NCI-H1048 (cell line): Measurements from ENCODE around the gene NBEA.

ENCODE experiments used
- DNase-seq: peaks from one replicate; lab custom pipeline; 2025; lab: John Stamatoyannopoulos, UW

Gene NBEA

DNA sequence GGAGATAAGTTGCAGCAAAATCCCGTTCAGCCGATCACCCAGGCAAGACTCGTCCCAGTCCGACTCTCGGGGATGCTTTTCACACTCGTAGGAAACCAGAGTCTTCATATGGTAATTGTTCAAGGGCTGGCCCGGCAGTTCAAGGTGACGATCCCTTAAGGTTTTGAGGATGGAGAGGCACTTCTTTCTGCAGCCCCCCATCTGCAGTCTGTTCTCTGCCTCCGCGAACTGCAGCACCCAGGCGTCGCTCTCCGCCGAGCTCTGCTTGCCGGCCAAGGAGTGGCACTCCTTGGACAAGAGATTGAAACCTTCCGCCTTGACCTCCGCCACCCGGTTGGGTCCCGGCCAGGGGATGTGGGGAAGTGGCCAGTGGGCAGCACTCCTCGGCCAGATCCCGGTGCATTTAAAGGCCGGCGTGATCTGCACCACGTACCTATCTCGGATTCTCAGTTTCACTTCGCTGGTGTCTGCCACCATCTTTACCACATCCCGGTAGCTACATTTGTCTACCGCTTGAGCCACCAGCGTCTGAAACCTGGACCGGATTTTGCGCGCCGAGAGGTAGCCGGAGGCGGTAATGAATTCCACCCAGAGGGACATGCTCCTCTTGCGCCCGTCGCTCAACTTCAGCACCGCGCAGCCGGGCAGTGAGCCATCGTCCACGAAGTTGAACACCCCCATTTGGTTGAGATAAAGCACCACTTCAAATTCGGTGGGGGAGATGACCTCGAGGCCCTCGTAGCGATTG is 533.3 kb downstream of the NBEA start:
- DNase-seq: no peak

DNA sequence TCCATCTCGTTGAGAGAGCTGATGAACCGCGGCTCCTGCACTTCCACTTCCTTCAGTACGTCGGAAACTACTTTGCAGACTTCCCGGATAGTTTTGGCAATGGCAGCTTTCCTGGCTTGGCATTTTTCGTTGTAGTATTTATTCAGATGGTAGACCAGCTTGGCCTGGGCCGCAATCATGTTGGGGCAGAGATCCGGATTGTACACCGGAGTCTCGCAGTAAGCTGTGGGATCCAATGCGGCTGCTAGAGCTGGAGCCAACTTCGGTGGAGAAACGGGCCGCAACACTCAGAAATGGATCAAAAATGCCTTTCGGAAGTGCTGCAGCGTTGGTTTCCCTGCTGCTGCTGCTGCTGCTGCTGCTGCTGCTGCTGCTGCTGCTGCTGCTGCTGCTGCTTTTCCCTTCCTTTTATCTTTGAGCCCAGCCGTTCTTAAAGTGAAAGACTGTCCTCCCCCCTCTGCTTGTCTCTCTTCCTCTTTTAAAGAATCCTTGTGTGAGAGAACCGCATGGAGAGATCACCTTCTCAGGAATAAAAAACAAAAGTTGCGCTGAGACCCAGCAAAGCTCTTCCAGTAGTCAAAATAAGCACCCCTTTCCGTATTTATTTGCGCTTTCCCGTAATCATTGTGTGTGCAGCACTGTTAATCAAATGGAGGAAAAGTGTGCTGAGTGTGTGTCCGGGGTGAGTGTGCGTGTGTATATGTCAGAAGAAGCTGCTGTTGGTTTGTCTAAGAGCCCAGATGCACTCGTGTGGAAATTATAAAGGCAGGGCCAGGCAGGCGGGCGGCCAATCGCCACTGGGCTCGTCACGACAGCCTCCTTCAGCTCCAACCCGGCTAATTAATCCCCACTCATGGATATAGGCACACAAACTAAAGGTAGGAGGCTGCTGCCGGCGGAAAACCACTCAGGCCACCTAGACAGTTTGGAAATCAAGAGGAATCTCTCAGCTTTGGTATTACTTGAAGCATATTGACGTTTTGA is 534.2 kb downstream of the NBEA start, which contains the start of gene MAB21L1:
Gene MAB21L1 (minus strand): TSS at position 730 of the 984 bp plus-strand sequence. CDS start 551 bp downstream, at position 179.
- DNase-seq: no peak

DNA sequence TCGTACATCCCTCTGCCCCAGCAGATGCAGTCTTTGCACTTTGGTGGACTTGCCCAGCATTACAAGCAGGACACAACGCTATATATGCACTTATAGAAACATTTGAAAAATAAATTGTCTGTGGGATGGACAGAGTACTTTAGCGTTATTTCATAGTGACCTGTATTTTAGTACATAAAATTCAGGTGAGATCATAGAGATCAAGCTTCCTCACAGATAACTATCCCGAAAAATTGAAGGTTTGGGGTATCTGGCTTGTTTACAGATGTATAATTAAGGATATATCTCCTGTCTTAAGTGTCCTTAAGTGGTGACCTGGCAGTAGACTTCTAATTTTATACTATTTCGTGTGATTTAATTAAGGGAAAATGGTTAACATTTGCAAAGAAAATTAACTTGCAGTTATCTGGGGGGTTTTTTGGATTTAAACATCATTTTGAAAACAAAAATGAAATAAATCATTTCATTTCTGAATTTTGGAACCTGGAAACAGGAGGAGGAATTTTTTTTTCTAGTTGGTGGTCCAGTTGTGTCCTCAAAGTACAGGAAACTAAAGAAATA is 535.4 kb downstream of the NBEA start:
- DNase-seq: no peak

DNA sequence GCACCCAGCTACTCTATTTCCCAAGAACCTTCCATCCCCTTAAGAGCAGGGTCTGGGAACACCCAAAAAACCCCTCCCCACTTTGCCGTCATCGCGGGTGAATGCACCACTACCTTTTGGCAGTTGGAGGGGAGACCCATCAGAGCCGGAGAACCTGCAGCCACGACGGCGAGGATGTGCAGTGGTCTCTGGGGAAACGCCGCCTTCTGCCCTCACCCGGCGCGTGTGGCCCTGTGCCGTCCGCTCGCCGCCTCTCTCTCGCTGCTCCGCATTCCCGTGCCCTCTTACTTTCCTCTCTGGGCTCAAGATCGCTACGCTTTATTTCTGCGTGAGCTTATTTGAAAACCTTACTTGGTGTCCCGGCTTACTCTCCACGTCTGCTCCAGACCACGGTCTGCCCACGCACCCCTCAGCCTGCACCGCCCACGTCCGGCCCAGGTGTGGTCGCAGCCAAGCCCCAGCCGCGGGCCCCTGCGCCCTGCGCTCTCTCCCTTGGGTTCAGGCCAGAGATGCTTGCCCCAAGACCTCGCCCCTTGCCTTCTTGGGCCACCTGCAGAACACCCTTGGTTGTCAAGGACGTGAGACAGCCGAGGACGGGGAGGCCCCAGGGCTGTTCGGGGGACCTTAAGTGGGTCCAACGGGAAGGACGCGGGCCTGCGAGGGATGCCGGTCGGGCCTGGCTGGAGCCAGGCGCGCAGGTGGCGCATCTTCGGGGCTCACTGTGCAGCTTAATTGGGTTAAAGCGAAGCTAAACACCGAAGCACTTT is 536.4 kb downstream of the NBEA start:
- no peak for DNase-seq

DNA sequence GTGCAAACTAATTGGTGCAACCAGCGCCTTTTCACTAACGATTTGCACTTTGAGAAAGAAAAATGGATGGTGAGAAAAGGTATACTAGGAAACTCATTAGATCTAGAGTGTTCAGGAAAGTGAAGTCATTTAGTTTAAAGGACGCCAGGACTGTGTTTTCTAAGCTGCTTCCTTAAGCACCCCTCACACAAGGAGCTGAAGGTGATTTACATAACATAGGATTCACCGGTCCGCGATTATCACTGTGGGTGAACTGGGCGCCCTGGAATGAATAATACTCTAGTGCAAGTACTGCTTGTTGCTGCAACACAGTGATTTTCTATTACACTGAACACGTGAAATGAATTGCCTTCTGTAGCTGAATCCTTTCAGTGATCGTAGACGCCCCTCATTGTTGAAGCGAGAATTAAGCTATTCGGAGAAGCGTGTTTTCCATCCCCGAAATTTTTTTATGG is 537.0 kb downstream of the NBEA start:
- DNase-seq: no peak

DNA sequence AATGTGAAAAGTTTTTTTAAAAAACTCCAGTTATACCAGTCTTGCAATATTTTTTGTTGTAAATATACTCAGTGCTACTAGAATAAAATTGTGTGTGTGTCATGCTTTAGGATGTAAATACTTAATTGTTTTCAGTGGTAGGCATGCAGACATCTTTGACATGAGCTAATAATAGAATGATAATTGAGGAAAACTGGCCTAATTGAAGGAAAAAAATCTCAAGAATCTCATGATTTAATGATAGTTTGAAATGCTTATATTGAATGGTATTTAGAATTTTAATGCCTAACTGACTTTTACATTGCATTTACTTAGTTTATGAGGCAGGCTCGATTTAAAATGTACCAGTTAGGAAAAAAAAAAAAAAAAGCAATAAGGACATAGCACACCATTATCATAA is 537.6 kb downstream of the NBEA start:
- no peak for DNase-seq

DNA sequence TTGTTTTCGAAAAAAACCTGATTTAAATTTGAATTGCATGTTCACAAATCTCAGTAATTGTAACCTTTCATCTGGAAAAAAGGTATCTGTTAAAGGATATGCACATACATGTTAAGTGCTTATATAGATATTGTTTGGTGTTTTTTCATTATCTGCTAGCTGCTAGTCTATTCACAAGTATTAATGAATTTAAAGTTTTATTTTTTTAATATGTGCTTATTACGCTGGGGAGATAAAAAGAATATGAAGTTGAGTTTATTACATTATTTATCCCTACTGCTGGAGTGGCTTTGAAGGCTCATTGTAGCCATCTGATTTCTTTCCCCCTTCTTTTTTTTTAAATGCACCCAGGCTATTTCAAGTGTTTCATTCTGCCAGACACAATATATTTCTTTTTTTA is 538.3 kb downstream of the NBEA start:
- DNase-seq: no peak

DNA sequence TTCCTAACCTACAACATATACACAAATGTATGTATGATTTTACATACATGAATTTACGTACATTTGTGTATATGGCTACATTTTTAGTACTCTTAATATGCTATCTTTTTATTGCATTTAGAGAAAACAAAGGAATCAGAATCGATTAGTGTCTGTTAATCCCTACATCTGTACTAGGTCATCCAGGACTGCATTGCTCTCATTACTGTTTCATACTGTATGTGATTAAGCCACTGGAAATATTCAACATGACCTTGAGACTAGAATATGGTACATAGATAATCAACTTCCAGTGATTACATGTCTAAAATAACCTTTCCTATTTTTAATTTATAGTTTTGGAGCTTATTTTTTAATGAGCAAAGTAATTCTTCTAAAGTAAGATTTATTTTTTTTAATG is 539.7 kb downstream of the NBEA start:
- no peak for DNase-seq

DNA sequence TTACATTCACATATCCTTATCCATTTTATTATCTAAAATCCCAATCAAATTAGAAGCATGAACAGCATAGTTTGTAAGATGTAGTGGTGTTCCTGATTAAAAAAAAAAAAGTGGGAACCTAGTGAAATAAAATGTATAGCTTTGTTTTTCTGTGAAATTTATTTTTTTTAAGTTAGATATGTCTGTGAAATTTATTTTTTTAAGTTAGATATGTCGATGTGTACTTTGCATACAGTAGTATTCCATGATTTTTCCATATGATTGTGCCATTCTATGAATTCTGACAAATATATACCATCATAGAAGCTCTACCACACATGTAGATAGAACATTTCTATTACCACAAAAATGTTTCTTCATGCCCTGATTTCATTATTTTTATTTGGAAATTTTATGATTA is 540.5 kb downstream of the NBEA start:
- no peak for DNase-seq

DNA sequence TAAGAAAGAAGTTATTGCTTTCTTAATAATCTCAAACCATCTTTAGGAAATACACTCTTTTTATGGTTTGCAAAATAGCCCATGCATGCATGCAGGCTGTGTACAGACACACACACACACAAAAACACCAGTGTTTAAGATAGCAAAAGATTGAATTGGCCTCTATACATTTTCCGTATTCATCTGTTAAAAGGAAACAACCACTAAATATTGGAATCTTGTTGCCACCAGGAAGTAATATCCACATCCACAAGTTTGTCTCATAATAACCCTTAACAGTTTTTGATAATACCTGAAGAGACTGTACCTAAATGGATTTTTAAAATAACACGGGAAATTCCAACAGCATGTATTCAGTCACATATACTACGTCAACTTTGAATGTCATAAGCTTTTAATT is 541.7 kb downstream of the NBEA start:
- no peak for DNase-seq

DNA sequence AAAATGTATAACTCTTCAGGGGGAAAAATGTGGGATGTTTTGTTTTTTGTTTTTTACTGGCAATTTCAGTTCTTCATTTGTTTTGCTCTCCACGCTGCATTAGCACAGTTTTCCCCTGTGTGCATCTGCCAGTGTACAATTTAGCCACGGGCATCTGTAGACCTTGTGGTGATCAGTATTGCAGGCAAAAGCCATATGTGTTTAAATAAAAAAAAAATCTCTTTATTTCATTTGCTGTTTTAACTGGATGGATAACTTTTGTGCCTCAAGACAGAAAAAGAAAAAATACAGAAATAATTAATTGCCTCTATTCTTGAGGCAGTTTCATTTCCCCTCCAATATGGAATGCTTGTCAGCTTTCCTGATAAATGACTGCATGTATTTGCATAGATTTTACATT is 542.3 kb downstream of the NBEA start:
- DNase-seq: no peak

DNA sequence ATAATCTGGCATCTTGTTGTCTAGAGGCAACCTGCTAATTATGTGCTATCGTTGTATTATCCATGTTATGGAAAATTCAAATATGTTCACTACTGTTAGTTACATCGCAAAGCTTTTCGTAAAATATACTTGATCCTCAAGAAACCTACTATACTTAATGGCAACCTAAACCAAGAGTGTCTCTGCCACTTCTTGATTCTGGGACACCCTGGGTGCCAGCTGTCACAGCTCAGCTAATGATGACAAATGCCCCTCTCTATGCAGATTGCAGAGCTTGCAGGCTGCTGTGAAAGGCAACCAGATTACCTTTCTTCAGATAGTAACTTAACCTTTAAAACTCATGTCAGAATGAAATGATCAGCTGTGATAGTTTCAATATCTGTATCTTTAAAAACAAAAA is 543.4 kb downstream of the NBEA start:
- no peak for DNase-seq

DNA sequence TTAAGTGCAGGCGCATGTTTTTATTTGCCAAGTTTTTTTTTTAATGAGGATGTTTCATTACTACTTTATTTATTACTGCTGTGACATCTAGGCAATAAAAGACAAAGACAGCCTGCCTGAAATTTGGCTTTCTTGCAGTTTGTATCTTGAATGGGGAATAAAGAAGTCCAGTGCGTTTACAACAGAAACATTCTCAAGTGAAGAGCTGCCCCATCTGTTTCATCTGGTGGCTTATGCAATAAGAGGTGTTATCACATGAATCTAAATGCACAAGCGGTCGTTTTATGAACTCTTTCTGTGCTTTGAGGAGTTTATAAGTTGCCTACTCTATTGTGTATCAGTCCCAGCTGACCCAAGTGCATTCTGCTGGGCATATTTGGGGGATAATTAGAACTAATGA is 547.0 kb downstream of the NBEA start:
- no peak for DNase-seq

DNA sequence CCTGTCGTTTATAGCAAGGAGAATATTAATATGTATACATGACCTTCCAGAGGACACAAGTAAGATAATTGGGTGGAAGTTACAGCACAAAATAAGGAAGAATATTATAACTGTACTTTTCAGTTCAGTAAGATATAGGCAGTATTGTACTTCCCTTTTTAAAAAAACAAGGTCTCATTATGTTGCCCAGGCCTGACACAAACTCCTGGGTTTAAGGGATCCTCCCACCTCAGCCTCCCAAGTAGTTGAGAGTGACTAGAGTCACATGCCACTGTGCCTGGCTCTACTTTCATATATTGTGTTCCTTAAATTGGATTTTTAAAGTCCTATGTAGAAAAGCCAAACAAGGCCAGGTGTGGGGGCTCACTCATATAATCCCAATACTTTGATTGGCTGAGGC is 553.9 kb downstream of the NBEA start:
- no peak for DNase-seq

DNA sequence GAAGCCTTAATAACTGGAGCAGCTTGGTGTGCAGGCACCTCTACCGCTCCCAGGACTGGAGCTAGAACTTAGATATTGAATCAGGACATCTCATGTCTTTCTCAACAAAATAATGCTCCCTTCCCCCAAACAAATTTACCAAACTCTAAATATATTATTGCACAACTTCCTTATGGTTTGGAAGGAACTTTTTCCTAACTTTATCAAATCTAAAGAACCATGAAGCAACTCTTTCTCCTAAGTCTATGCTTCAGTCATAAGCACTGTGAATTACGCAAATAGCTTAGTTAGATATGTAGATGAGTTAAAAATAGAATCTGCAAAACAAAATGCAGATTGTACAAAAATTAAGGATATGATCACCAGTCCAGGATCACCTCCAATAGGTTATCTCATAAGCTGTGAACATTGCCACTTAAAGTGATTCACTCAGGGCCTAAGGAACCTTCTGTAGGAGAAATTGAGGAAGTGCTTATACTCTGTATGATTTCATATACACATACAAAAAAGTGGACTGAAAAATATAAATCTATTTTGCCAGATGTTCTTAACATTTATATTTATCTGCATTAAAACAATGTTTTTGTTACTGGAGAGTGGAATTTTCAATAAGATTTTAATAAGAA is 554.8 kb downstream of the NBEA start:
- no peak for DNase-seq

DNA sequence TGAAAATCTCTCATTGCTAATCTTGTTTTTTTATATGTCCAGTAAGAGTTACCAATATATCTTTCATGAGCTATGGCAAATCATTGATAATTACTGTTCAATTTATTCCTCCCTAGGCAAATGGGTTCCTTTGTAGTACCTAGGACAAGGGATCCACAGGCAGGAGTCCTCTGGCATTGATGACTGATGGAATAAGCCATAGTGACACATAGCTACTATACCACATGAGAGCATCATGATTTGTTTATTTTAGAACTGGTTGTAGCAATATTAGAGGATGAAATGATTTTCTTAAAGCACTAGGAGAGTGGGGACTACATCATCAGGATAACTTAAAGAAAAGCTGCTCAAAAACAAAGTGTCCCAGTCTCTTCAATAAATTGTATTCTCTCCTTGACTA is 556.2 kb downstream of the NBEA start:
- no peak for DNase-seq

DNA sequence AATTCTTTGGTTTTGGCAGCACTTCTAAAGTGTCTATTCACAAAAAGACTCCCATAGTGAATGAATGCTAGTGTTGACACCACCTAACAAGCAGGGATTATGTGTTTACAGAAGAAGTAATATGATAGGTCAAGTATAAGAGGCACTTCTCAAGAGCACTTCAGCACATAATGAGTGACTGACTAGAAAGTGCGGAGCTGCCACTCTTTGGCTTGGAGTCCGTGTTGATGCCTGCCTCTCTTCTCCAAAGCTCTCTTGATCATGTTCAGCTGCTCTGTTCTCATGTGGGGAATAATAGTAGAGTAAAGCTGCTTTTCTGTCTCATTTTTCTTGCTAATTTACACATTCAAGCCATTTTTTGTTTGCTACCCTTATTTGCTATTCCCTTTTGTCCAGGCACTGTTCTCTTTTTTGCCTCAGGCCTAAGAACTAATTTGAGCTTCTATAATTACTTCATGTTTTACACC is 557.2 kb downstream of the NBEA start:
- DNase-seq: no peak

DNA sequence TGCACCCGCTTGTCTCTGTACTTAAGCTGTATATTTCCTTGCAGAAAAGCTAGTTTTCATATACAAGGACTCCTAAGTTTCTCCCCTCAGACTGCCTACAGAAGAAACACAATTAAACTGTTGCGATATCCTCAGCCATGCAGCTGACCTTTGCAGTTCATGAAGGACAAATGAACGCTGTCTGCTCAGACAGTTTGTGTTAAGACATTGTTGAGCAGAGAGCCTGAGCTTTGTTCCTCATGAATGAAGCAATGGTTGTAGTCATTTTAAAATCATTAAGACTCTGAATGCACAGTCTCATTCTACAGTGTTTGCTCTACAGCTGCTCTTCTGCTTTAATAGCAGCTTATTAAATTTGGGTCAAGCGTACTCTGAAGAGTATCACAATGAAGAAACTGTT is 557.6 kb downstream of the NBEA start:
- DNase-seq: no peak

DNA sequence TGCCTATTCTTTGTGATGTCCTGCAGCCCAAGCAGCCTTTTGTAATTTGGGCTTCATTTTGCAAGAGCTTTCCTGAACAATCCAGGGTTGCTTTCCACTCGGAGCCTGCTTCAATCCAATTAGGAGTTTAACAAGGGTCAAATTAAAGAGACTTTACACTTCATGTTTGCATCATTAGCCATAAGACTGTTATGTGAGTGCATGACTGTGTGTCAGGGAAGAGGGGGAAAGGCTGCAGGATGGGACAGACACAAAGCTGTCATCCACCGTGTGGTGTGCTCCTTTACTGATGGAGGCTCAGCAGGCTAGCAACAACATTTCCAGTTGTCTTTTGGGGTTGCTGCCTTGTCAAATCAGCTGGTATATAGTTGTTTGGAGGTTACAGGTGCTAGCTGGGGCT is 558.1 kb downstream of the NBEA start:
- DNase-seq: no peak

DNA sequence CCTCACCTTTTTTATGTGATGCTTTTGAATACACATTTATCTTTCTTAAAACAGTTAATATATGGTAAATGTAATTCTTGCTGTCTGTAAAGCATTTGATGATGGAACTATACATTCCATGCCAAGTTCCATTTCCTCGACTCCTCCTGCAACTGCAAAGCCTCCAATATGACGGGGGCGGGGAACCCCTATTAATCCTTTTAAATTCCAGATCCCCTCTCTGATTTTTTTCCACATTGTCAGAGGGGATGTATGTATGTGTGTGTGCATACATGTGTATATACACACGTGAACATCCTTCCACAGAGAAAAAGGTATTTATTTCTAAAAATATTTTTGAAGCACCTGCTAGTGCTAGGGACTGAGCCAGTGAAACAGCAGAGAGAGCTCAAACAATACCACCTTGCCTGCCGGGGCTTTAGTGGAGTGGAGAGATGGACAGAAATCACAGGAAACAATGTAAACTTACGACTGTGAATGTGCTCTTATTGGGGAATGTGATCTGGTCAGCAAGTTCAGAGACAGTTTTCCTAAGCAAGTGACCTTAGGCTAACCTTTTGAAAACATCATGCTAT is 559.7 kb downstream of the NBEA start:
- DNase-seq: no peak

DNA sequence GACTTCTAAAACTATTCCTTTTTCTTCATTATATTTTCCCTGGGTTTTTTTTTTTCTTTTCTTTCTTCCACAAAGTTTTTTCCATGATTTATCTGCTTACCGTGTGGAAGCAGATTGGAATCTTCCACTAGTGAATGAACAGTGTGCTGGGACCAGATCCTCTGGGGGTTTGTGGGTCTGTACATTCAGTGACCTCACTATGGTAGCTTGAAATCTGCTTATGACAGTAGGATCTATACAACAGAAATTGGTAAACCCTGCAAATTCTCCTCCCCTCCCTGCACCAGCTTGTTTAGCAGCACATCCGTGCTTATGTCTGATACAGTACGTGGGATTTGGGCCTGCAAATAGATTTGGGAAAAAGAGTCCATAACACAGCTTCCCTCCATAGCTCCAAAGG is 560.4 kb downstream of the NBEA start:
- no peak for DNase-seq
